MM.1S (cell line): ENCODE data around the gene MPZL1.

Source experiments
- DNase-seq: peaks from one replicate; pipeline ENCODE4 v3.0.0-alpha.2; 2015
- H2AFZ ChIP-seq: fragments of 300-600 bp; sonication (generic); 2 replicates; pipeline ENCODE4 v1.6.0; 2016; ENCODE audit warnings: antibody characterized with exemption, low read length
- H3F3A ChIP-seq: fragments of 300-600 bp; sonication (generic); 2 replicates; pipeline ENCODE4 v1.6.1; 2016; ENCODE audit warnings: mild to moderate bottlenecking, antibody characterized with exemption, low read length, moderate library complexity, mixed read lengths; ENCODE audit not compliant: insufficient read depth
- H3K27ac ChIP-seq: fragments of 300-600 bp; sonication (generic); 2 replicates; pipeline ENCODE4 v1.5.1; 2016; ENCODE audit warnings: mild to moderate bottlenecking, low read length
- H3K27me3 ChIP-seq: fragments of 300-600 bp; sonication (generic); replicated peaks from 2 replicates; pipeline ENCODE4 v1.6.0; 2016; ENCODE audit warnings: low read length; ENCODE audit not compliant: insufficient read depth
- H3K36me3 ChIP-seq: fragments of 300-600 bp; sonication (generic); replicated peaks from 2 replicates; pipeline ENCODE4 v1.6.1; 2016; ENCODE audit warnings: mild to moderate bottlenecking, low read length, mixed read lengths; ENCODE audit not compliant: insufficient read depth
- H3K4me1 ChIP-seq: fragments of 300-600 bp; sonication (generic); 2 replicates; pipeline ENCODE4 v1.6.1; 2016; ENCODE audit warnings: low read length, mixed read lengths
- H3K4me2 ChIP-seq: fragments of 300-600 bp; sonication (generic); 2 replicates; pipeline ENCODE4 v1.6.0; 2016; ENCODE audit warnings: low read depth, low read length
- H3K4me3 ChIP-seq: fragments of 300-600 bp; sonication (generic); 2 replicates; pipeline ENCODE4 v1.5.1; 2016; ENCODE audit warnings: low read length, mixed read lengths
- H3K79me2 ChIP-seq: fragments of 300-600 bp; sonication (generic); 2 replicates; pipeline ENCODE4 v1.6.1; 2016; ENCODE audit warnings: mixed run types, low read length, mixed read lengths
- H3K9ac ChIP-seq: fragments of 300-600 bp; sonication (generic); 2 replicates; pipeline ENCODE4 v1.6.1; 2016; ENCODE audit warnings: low read length, mixed read lengths
- H3K9me2 ChIP-seq: fragments of 300-600 bp; sonication (generic); replicated peaks from 2 replicates; pipeline ENCODE4 v1.6.1; 2016; ENCODE audit warnings: mild to moderate bottlenecking, low read length, mixed read lengths; ENCODE audit not compliant: insufficient read depth
- H3K9me3 ChIP-seq: fragments of 300-600 bp; sonication (generic); replicated peaks from 2 replicates; pipeline ENCODE4 v1.6.1; 2016; ENCODE audit warnings: mild to moderate bottlenecking, low read length, mixed read lengths; ENCODE audit not compliant: insufficient read depth
- H4K20me1 ChIP-seq: fragments of 300-600 bp; sonication (generic); 2 replicates; pipeline ENCODE4 v1.6.1; 2016; ENCODE audit warnings: mild to moderate bottlenecking, low read length, moderate library complexity, mixed read lengths; ENCODE audit not compliant: insufficient read depth
- EZH2 ChIP-seq: fragments of 300-600 bp; sonication (generic); optimal IDR thresholded peaks from 2 replicates; pipeline ENCODE3; 2017; ENCODE audit warnings: low read depth, mild to moderate bottlenecking, antibody characterized with exemption, low read length, mixed read lengths
- EZH2phosphoT487 ChIP-seq: fragments of 300-600 bp; sonication (generic); IDR thresholded peaks from 2 replicates; pipeline ENCODE4 v1.6.1; 2018; ENCODE audit warnings: antibody characterized with exemption, low read length
- TF ChIP-seq, protein P1 (sequence below): fragments of 300-600 bp; sonication (generic); IDR thresholded peaks from 2 replicates; pipeline ENCODE4 v1.5.1; 2016; ENCODE audit warnings: antibody characterized with exemption, low read length, mixed read lengths

MPZL1 gene

GRCh38 chr1:167833904-167834303, 112.1 kb downstream of the MPZL1 start:
- Histone ChIP-seq H3K4me1 (no peaks in the 10 kb centered on the region), H3K4me2 (no peak overlapping the region), H3K4me3 (no peak overlapping the region), H3K36me3 (no peaks in the 10 kb centered on the region), H3K9me2 (no peaks in the 10 kb centered on the region), H4K20me1 (no peaks in the 10 kb centered on the region), H3K9me3 (no peaks in the 10 kb centered on the region), H3K27me3 (no peaks in the 10 kb centered on the region), H3K79me2 (no peaks in the 10 kb centered on the region), H3K9ac (no peak overlapping the region), H3K27ac (no peak overlapping the region), H3F3A (no peaks in the 10 kb centered on the region), H2AFZ (no peak overlapping the region)
- no peak for TF ChIP-seq EZH2phosphoT487
- TF ChIP-seq EZH2 = no peak
- TF ChIP-seq, protein P1, sequence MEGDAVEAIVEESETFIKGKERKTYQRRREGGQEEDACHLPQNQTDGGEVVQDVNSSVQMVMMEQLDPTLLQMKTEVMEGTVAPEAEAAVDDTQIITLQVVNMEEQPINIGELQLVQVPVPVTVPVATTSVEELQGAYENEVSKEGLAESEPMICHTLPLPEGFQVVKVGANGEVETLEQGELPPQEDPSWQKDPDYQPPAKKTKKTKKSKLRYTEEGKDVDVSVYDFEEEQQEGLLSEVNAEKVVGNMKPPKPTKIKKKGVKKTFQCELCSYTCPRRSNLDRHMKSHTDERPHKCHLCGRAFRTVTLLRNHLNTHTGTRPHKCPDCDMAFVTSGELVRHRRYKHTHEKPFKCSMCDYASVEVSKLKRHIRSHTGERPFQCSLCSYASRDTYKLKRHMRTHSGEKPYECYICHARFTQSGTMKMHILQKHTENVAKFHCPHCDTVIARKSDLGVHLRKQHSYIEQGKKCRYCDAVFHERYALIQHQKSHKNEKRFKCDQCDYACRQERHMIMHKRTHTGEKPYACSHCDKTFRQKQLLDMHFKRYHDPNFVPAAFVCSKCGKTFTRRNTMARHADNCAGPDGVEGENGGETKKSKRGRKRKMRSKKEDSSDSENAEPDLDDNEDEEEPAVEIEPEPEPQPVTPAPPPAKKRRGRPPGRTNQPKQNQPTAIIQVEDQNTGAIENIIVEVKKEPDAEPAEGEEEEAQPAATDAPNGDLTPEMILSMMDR = no peak
- DNase-seq = no peak

- no peaks in the 10 kb centered on the region for H3K36me3 ChIP-seq
- H3K9ac ChIP-seq = no peak overlapping the region
- H3K4me3 ChIP-seq = no peak overlapping the region
- no peak for TF ChIP-seq EZH2phosphoT487
- TF ChIP-seq EZH2 = no peak
- TF ChIP-seq, protein P1 = no peak
- no peaks in the 10 kb centered on the region for H3K9me2 ChIP-seq
- no peaks in the 10 kb centered on the region for H3F3A ChIP-seq
- no peak overlapping the region for H3K4me2 ChIP-seq
- DNase-seq = no peak
- H4K20me1 ChIP-seq = no peaks in the 10 kb centered on the region
- H3K27me3 ChIP-seq = no peaks in the 10 kb centered on the region
- H3K27ac ChIP-seq = no peak overlapping the region
- H2AFZ ChIP-seq = no peak overlapping the region
- H3K9me3 ChIP-seq = no peaks in the 10 kb centered on the region
- H3K4me1 ChIP-seq = no peaks in the 10 kb centered on the region
- no peaks in the 10 kb centered on the region for H3K79me2 ChIP-seq
These were observed 114.4 kb downstream of the MPZL1 start for GRCh38 chr1:167836197-167836596.

- no peak overlapping the region for H2AFZ ChIP-seq
- TF ChIP-seq EZH2 = no peak
- H3K4me2 ChIP-seq = no peak overlapping the region
- H3K79me2 ChIP-seq = no peaks in the 10 kb centered on the region
- H3K9me2 ChIP-seq = no peaks in the 10 kb centered on the region
- no peak for DNase-seq
- no peaks in the 10 kb centered on the region for H3K27me3 ChIP-seq
- no peaks in the 10 kb centered on the region for H3K36me3 ChIP-seq
- H3F3A ChIP-seq = no peaks in the 10 kb centered on the region
- H3K4me3 ChIP-seq = no peak overlapping the region
- H3K27ac ChIP-seq = no peak overlapping the region
- no peaks in the 10 kb centered on the region for H3K4me1 ChIP-seq
- no peaks in the 10 kb centered on the region for H4K20me1 ChIP-seq
- H3K9me3 ChIP-seq = no peaks in the 10 kb centered on the region
- no peak overlapping the region for H3K9ac ChIP-seq
These were observed 115.5 kb downstream of the MPZL1 start for GRCh38 chr1:167837326-167837725.

GRCh38 chr1:167839009-167839408, 117.2 kb downstream of the MPZL1 start:
- H3K4me2 ChIP-seq = no peak overlapping the region
- no peaks in the 10 kb centered on the region for H3K9me3 ChIP-seq
- no peaks in the 10 kb centered on the region for H3K27me3 ChIP-seq
- TF ChIP-seq EZH2 = no peak
- TF ChIP-seq EZH2phosphoT487 = no peak
- TF ChIP-seq, protein P1 = no peak
- H3K27ac ChIP-seq = no peak overlapping the region
- H3K4me1 ChIP-seq = no peaks in the 10 kb centered on the region
- no peak overlapping the region for H3K4me3 ChIP-seq
- H3K9ac ChIP-seq = no peak overlapping the region
- H4K20me1 ChIP-seq = no peaks in the 10 kb centered on the region
- DNase-seq = no peak
- H3K9me2 ChIP-seq = no peaks in the 10 kb centered on the region
- no peaks in the 10 kb centered on the region for H3K79me2 ChIP-seq
- H3K36me3 ChIP-seq = no peaks in the 10 kb centered on the region
- no peak overlapping the region for H2AFZ ChIP-seq
- no peaks in the 10 kb centered on the region for H3F3A ChIP-seq
